ENCODE measurements around the gene TMEM80. TPM values are rescaled to one million over a fixed set of nuclear protein-coding genes. Genes with fewer than 3 reads are reported as not detected.

TMEM80 gene
- total RNA-seq, 1 experiment from 2014 or later, result 29.9 TPM

- TF ChIP-seq, protein P1, sequence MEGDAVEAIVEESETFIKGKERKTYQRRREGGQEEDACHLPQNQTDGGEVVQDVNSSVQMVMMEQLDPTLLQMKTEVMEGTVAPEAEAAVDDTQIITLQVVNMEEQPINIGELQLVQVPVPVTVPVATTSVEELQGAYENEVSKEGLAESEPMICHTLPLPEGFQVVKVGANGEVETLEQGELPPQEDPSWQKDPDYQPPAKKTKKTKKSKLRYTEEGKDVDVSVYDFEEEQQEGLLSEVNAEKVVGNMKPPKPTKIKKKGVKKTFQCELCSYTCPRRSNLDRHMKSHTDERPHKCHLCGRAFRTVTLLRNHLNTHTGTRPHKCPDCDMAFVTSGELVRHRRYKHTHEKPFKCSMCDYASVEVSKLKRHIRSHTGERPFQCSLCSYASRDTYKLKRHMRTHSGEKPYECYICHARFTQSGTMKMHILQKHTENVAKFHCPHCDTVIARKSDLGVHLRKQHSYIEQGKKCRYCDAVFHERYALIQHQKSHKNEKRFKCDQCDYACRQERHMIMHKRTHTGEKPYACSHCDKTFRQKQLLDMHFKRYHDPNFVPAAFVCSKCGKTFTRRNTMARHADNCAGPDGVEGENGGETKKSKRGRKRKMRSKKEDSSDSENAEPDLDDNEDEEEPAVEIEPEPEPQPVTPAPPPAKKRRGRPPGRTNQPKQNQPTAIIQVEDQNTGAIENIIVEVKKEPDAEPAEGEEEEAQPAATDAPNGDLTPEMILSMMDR (IDR thresholded peaks at IDR 0.05; ENCODE audit: unreplicated experiment), result no peak
- no peak overlapping the region for H3K27ac Mint-ChIP-seq (ENCODE audit: unreplicated experiment)
- CTCF ChIA-PET, result no interaction called here
- H3K36me3 Mint-ChIP-seq (ENCODE audit: insufficient read depth, unreplicated experiment), result peaks cover 52% of the 10 kb centered on the region
- BruUV-seq (replicated peaks), result no TSS peak
- no peaks in the 10 kb centered on the region for H3K27me3 Mint-ChIP-seq (ENCODE audit: unreplicated experiment)
- H3K9me3 Mint-ChIP-seq (ENCODE audit: low read depth, unreplicated experiment), result no peaks in the 10 kb centered on the region
- no peaks in the 10 kb centered on the region for H3K4me1 Mint-ChIP-seq (ENCODE audit: low read depth, unreplicated experiment)
- DNase-seq, result no peak
- intact Hi-C loops (cut with micrococcal nuclease; ENCODE audit: unreplicated experiment), result no loop called here
- no peak overlapping the region for H3K4me3 Mint-ChIP-seq (ENCODE audit: low read depth, unreplicated experiment)
Measured at GRCh38 chr11:674406-674805, 21.2 kb upstream of the TMEM80 start.

- Mint-ChIP-seq H3K27me3 (ENCODE audit: unreplicated experiment) (no peaks in the 10 kb centered on the region), H3K4me3 (ENCODE audit: low read depth, unreplicated experiment) (no peak overlapping the region), H3K9me3 (ENCODE audit: low read depth, unreplicated experiment) (no peaks in the 10 kb centered on the region), H3K36me3 (ENCODE audit: insufficient read depth, unreplicated experiment) (peaks cover 70% of the 10 kb centered on the region), H3K27ac (ENCODE audit: unreplicated experiment) (no peak overlapping the region), H3K4me1 (ENCODE audit: low read depth, unreplicated experiment) (no peaks in the 10 kb centered on the region)
- DNase-seq, result no peak
- intact Hi-C loops (cut with micrococcal nuclease; ENCODE audit: unreplicated experiment), result no loop called here
- BruUV-seq (replicated peaks), result no TSS peak
- TF ChIP-seq, protein P1 (IDR thresholded peaks at IDR 0.05; ENCODE audit: unreplicated experiment), result no peak
- CTCF ChIA-PET, result no interaction called here
Measured at GRCh38 chr11:678297-678696, 17.3 kb upstream of the TMEM80 start.

DNA sequence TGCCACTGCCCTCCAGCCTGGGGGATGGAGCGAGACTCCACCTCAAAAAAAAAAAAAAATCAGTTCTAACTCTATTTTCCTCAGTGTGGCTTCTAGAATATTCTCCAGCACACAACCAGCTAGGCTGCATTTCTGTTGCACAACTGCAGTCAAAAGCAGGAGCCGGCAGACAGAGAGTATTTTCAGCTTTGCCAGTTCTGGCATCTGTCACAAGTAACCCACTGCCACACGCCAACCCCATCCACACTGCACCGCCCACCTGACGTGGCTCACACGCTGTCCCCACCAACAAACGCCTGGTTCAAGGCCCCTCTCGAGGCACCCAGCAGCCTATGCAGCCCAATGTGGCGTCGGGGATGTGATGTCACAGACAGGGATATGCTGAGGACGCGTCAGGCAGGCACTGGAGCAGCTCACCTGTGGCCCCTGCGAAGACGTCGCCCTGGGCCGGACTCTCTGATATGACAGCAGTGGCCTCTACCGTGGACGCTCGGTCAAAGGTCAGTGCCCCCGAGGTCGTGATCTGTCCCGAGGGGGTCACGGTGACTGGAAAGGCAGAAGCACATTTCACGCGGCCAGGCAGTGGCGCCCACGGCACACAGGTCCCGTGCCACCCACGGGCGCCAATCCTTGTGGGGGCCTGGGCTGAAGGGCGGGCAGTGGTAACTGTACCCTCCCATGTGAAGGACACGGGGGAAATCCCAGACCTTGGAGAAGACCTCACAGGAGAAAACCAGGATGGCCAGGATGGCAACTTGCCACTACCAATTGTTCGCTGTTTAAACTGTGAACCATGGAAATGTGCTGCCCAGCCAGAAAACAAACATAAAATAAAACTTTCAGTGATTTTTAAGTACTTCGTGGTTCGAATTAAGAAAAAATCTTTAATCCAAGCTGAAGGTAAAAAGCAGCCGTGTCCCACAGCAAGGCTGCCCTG, 16.1 kb upstream of the TMEM80 start:
- peaks cover 71% of the 10 kb centered on the region for H3K36me3 Mint-ChIP-seq (ENCODE audit: insufficient read depth, unreplicated experiment)
- no peak overlapping the region for H3K4me3 Mint-ChIP-seq (ENCODE audit: low read depth, unreplicated experiment)
- CTCF ChIA-PET, result interaction anchor here (0.7 kb wide), 1 partner anchor 75 kb away, joined by 4 read pairs; no protein-coding TSS in a partner anchor
- no peak for DNase-seq
- no peaks in the 10 kb centered on the region for H3K27me3 Mint-ChIP-seq (ENCODE audit: unreplicated experiment)
- H3K9me3 Mint-ChIP-seq (ENCODE audit: low read depth, unreplicated experiment), result no peaks in the 10 kb centered on the region
- H3K27ac Mint-ChIP-seq (ENCODE audit: unreplicated experiment), result no peak overlapping the region
- no peaks in the 10 kb centered on the region for H3K4me1 Mint-ChIP-seq (ENCODE audit: low read depth, unreplicated experiment)
- intact Hi-C loops (cut with micrococcal nuclease; ENCODE audit: unreplicated experiment), result no loop called here
- TF ChIP-seq, protein P1 (IDR thresholded peaks at IDR 0.05; ENCODE audit: unreplicated experiment), result no peak
- BruUV-seq (replicated peaks), result no TSS peak

DNA sequence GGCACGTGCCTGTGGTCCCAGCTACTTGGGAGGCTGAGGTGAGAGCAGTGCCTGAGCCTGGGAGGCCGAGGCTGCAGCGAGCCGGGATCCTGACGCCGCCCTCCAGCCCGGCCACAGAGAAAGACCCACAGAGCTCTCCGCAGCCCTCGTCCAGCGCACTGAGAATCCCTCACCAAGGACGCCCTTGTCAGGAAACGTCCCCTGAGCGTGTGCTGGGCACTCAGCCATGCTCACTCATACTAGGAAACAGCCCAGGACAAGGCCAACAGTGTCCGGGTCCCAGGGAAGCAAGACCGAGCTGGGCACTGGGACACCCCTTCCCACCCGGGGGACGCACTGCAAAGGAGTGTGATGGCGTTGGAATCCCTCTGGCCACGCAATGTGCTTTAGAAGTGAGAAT, 15.1 kb upstream of the TMEM80 start:
- intact Hi-C loops (cut with micrococcal nuclease; ENCODE audit: unreplicated experiment), result no loop called here
- H3K27me3 Mint-ChIP-seq (ENCODE audit: unreplicated experiment), result no peaks in the 10 kb centered on the region
- DNase-seq, result no peak
- peaks cover 68% of the 10 kb centered on the region for H3K36me3 Mint-ChIP-seq (ENCODE audit: insufficient read depth, unreplicated experiment)
- H3K4me1 Mint-ChIP-seq (ENCODE audit: low read depth, unreplicated experiment), result no peaks in the 10 kb centered on the region
- no TSS peak for BruUV-seq (replicated peaks)
- TF ChIP-seq, protein P1 (IDR thresholded peaks at IDR 0.05; ENCODE audit: unreplicated experiment), result no peak
- no peak overlapping the region for H3K4me3 Mint-ChIP-seq (ENCODE audit: low read depth, unreplicated experiment)
- H3K9me3 Mint-ChIP-seq (ENCODE audit: low read depth, unreplicated experiment), result no peaks in the 10 kb centered on the region
- CTCF ChIA-PET, result no interaction called here
- no peak overlapping the region for H3K27ac Mint-ChIP-seq (ENCODE audit: unreplicated experiment)
